H9 (cell line): Measurements from ENCODE around the gene ANTKMT. TPM values are rescaled to one million over a fixed set of nuclear protein-coding genes. Genes with fewer than 3 reads are reported as not detected.

Source experiments
- DNase-seq: peaks from one replicate; pipeline ENCODE4 v3.0.0-alpha.2; 2017
- H2AFZ ChIP-seq: one replicate; pipeline ENCODE4 v1.6.1; 2013; ENCODE audit warnings: mild to moderate bottlenecking, low read length, control low read depth, moderate library complexity
- H2AK5ac ChIP-seq: 2 replicates; pipeline ENCODE4 v1.6.1; 2013; ENCODE audit warnings: low read length, control low read depth, mixed read lengths; ENCODE audit not compliant: insufficient read length
- H2BK120ac ChIP-seq: one replicate; pipeline ENCODE4 v1.6.1; 2013; ENCODE audit warnings: low read depth, mild to moderate bottlenecking, low read length, control low read depth, inconsistent platforms; ENCODE audit not compliant: poor library complexity, severe bottlenecking
- H2BK12ac ChIP-seq: 2 replicates; pipeline ENCODE4 v1.6.1; 2013; ENCODE audit warnings: low read length, control low read depth, mixed read lengths, low read depth; ENCODE audit not compliant: insufficient read length
- H2BK15ac ChIP-seq: 2 replicates; pipeline ENCODE4 v1.6.1; 2013; ENCODE audit warnings: low read depth, low read length, control low read depth
- H2BK20ac ChIP-seq: one replicate; pipeline ENCODE4 v1.6.1; 2013; ENCODE audit warnings: low read depth, mild to moderate bottlenecking, low read length, control low read depth, inconsistent platforms; ENCODE audit not compliant: poor library complexity, severe bottlenecking
- H2BK5ac ChIP-seq: 2 replicates; pipeline ENCODE4 v1.6.1; 2013; ENCODE audit warnings: low read length, control low read depth, mixed read lengths; ENCODE audit not compliant: insufficient read length
- H3K14ac ChIP-seq: 2 replicates; pipeline ENCODE4 v1.6.1; 2013; ENCODE audit warnings: low read length, control low read depth; ENCODE audit not compliant: insufficient read depth
- H3K18ac ChIP-seq: 2 replicates; pipeline ENCODE4 v1.6.1; 2013; ENCODE audit warnings: low read depth, mild to moderate bottlenecking, mixed read lengths, low read length, control low read depth; ENCODE audit not compliant: insufficient read length
- H3K23ac ChIP-seq: 2 replicates; pipeline ENCODE4 v1.6.1; 2013; ENCODE audit warnings: low read length, control low read depth, mixed read lengths, low read depth; ENCODE audit not compliant: insufficient read length
- H3K23me2 ChIP-seq: 2 replicates; pipeline ENCODE4 v1.6.1; 2013; ENCODE audit warnings: low read depth, mild to moderate bottlenecking, mixed read lengths, low read length, control low read depth; ENCODE audit not compliant: insufficient read length, poor library complexity, severe bottlenecking
- H3K27ac ChIP-seq: 2 replicates; pipeline ENCODE4 v1.5.1; 2013; ENCODE audit warnings: low read length, control low read depth, mixed read lengths, low read depth; ENCODE audit not compliant: insufficient read length
- H3K27me3 ChIP-seq: 2 replicates; pipeline ENCODE4 v1.6.1; 2013; ENCODE audit warnings: low read length, control low read depth, inconsistent platforms; ENCODE audit not compliant: insufficient read depth
- H3K4ac ChIP-seq: 2 replicates; pipeline ENCODE4 v1.6.1; 2013; ENCODE audit warnings: low read depth, mild to moderate bottlenecking, control low read depth, inconsistent platforms, low read length, moderate library complexity
- H3K4me1 ChIP-seq: 2 replicates; pipeline ENCODE4 v1.6.1; 2013; ENCODE audit warnings: low read length, control low read depth, inconsistent platforms; ENCODE audit not compliant: insufficient read depth
- H3K4me2 ChIP-seq: 2 replicates; pipeline ENCODE4 v1.6.1; 2013; ENCODE audit warnings: low read length, control low read depth, mixed read lengths; ENCODE audit not compliant: insufficient read length, insufficient read depth
- H3K56ac ChIP-seq: 2 replicates; pipeline ENCODE4 v1.6.1; 2013; ENCODE audit warnings: low read depth, mild to moderate bottlenecking, mixed read lengths, low read length, control low read depth; ENCODE audit not compliant: insufficient read length
- H3K79me1 ChIP-seq: 2 replicates; pipeline ENCODE4 v1.6.1; 2013; ENCODE audit warnings: low read depth, mild to moderate bottlenecking, moderate library complexity, low read length, control low read depth, inconsistent platforms; ENCODE audit not compliant: insufficient read depth, poor library complexity, severe bottlenecking
- H3K79me2 ChIP-seq: 2 replicates; pipeline ENCODE4 v1.6.1; 2013; ENCODE audit warnings: low read length, control low read depth, inconsistent platforms; ENCODE audit not compliant: insufficient read depth
- H3K9ac ChIP-seq: 2 replicates; pipeline ENCODE4 v1.6.1; 2013; ENCODE audit warnings: low read length, control low read depth, mixed read lengths; ENCODE audit not compliant: insufficient read length; ENCODE audit errors: extremely low read depth
- H3K9me3 ChIP-seq: one replicate; pipeline ENCODE4 v1.6.1; 2013; ENCODE audit warnings: low read depth, low read length, inconsistent platforms; ENCODE audit not compliant: control insufficient read depth
- H3T11ph ChIP-seq: one replicate; pipeline ENCODE4 v1.6.1; 2013; ENCODE audit warnings: mild to moderate bottlenecking, low read length, control low read depth, inconsistent platforms
- H4K20me1 ChIP-seq: one replicate; pipeline ENCODE4 v1.6.1; 2013; ENCODE audit not compliant: control insufficient read depth, insufficient read length, insufficient read depth
- H4K5ac ChIP-seq: 2 replicates; pipeline ENCODE4 v1.6.1; 2013; ENCODE audit warnings: low read depth, mild to moderate bottlenecking, mixed read lengths, low read length, control low read depth; ENCODE audit not compliant: insufficient read length
- H4K8ac ChIP-seq: replicated peaks from 2 replicates; pipeline ENCODE4 v1.6.1; 2013; ENCODE audit warnings: low read length, control low read depth, mixed read lengths, low read depth; ENCODE audit not compliant: insufficient read length
- H4K91ac ChIP-seq: 2 replicates; pipeline ENCODE4 v1.6.1; 2013; ENCODE audit warnings: low read depth, mild to moderate bottlenecking, moderate library complexity, mixed read lengths, low read length, control low read depth; ENCODE audit not compliant: insufficient read length
- H3K27ac Mint-ChIP-seq, 3 experiments: 2 replicates in 2 of 3; 3 replicates in 1 of 3; pipeline ENCODE4 v1.8.0; 2020 to 2021; ENCODE audit warnings: mixed read lengths in 3 of 3, mild to moderate bottlenecking in 1 of 3, moderate library complexity in 1 of 3
- H3K27me3 Mint-ChIP-seq: 2 replicates; pipeline ENCODE4 v1.8.0; 2021; ENCODE audit warnings: low read depth, mild to moderate bottlenecking, moderate library complexity, mixed read lengths
- H3K36me3 Mint-ChIP-seq, 3 experiments: 2 replicates in 2 of 3; 3 replicates in 1 of 3; pipeline ENCODE4 v1.8.0; 2020 to 2021; ENCODE audit warnings: low read depth in 3 of 3, mixed read lengths in 3 of 3; ENCODE audit not compliant: insufficient read depth in 1 of 3
- H3K4me1 Mint-ChIP-seq, 2 experiments: 2 replicates each; pipeline ENCODE4 v1.8.0; 2020; ENCODE audit warnings: mixed read lengths in 2 of 2
- H3K4me3 Mint-ChIP-seq, 2 experiments: 2 replicates in 1 of 2; 3 replicates in 1 of 2; pipeline ENCODE4 v1.8.0; 2020 to 2021; ENCODE audit warnings: mild to moderate bottlenecking in 2 of 2, mixed read lengths in 2 of 2, moderate library complexity in 1 of 2
- H3K9me3 Mint-ChIP-seq, 2 experiments: 2 replicates in 1 of 2; 3 replicates in 1 of 2; pipeline ENCODE4 v1.8.0; 2020; ENCODE audit warnings: mild to moderate bottlenecking in 2 of 2, mixed read lengths in 2 of 2, moderate library complexity in 1 of 2
- CTCF ChIP-seq: fragments of 200-600 bp; sonication (generic); conservative IDR thresholded peaks from 3 replicates; pipeline ENCODE4 v1.8.0; 2021; ENCODE audit warnings: antibody characterized with exemption, mild to moderate bottlenecking
- WGBS: extraction: QIAGEN DNeasy Blood & Tissue Kit; methylation state at CpG from one replicate; pipeline ENCODE4 v1.1.7; 2013; ENCODE audit warnings: missing lambda C conversion rate, low lambda C conversion rate, mixed read lengths; ENCODE audit not compliant: insufficient read length; ENCODE audit errors: extremely low coverage; 5-methylcytosine and 5-hydroxymethylcytosine counted together
- total RNA-seq: library from RNA; stranded (reverse); gene quantifications from 2 replicates; pipeline ENCODE4 v1.2.1, GENCODE V29; 2021

The ANTKMT gene
- total RNA-seq, 1 experiment from 2014 or later, result 31.5 TPM

- Histone ChIP-seq H3K4ac (no peak overlapping the region), H2BK120ac (no peak overlapping the region), H2BK20ac (no peak overlapping the region), H3K27me3 (no peaks in the 10 kb centered on the region), H2BK5ac (no peak overlapping the region), H3T11ph (no peak overlapping the region), H4K20me1 (no peaks in the 10 kb centered on the region), H4K8ac (no peak overlapping the region), H3K79me1 (no peaks in the 10 kb centered on the region), H3K27ac (no peak overlapping the region), H2AK5ac (no peak overlapping the region), H3K23me2 (peaks cover 9% of the 10 kb centered on the region), H2BK12ac (no peak overlapping the region), H3K18ac (no peak overlapping the region), H3K4me2 (no peak overlapping the region), H3K4me1 (no peaks in the 10 kb centered on the region), H3K56ac (no peak overlapping the region), H2BK15ac (no peak overlapping the region), H4K5ac (no peak overlapping the region), H3K9me3 (no peaks in the 10 kb centered on the region), H3K9ac (no peak overlapping the region), H3K14ac (no peak overlapping the region; the same call in 1 of the 2 replicates), H2AFZ (no peak overlapping the region), H3K79me2 (no peaks in the 10 kb centered on the region), H4K91ac (no peak overlapping the region), H3K23ac (no peak overlapping the region)
- no CpG with 5 or more reads among the region's 24 CpGs for WGBS
- Mint-ChIP-seq H3K9me3 (no peaks in the 10 kb centered on the region), H3K27me3 (peaks cover 27% of the 10 kb centered on the region), H3K36me3 (peaks cover 0 to 5% (median 3%) of the 10 kb centered on the region in 3 experiments; a peak in 1 of 7 replicates), H3K27ac (no peak overlapping the region), H3K4me1 (peaks cover 8 to 18% of the 10 kb centered on the region in 2 experiments), H3K4me3 (no peak overlapping the region)
- DNase-seq, result no peak
- TF ChIP-seq CTCF, result no peak
These were observed 2.1 kb downstream of the ANTKMT start for GRCh38 chr16:722835-723633.
